GM19372 (cell line): ENCODE results near the gene AGT.

Experiments
- ATAC-seq: cut with Tn5 transposase; IDR thresholded peaks from one replicate; pipeline ENCODE4 v1.9.1; 2021; ENCODE audit warnings: mild to moderate bottlenecking, low read depth, moderate library complexity; ENCODE audit not compliant: unreplicated experiment

Gene AGT

DNA sequence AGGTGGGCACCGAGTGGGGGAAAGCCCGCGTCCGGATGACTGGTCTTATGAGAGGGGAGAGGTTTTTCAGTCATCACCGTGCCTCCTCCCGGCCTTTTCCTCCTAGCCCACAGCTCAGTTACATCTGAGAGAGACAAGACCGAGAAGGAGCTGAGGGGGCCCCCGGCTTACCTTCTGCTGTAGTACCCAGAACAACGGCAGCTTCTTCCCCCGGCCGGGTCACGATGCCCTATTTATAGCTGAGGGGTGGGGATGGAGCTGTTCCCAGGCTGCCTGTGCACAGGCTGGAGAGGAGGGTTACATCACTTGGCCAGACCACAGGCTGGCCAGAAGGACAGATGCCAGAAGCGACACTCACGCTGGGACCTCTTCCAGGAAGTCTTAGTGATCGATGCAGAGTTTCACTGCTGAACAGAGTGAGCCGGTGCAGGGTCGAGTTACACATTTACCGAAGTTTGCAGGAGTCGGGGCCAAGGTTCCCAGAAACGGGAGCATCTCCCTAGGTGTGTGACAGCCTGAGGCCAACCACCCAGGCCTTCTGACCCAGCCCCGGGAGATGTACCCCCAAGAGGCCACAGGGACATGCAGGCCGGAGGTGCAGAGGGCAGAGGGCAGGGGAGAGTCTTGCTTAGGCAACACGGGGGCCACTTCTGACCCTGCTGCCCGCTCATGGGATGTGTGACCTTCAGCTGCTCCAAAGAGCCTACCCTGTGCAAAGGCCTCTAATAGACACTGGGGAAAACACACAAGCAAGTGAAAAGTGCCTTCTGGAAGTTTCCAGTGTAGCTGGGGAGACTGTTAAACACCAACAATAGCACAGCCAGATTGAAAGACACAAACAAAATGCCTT, at the start of gene AGT:
Gene AGT, minus strand, starts transcription at position 208 of the 850 bp plus-strand sequence. CDS start 3,299 bp downstream, outside the sequence.
- ATAC-seq: no peak

DNA sequence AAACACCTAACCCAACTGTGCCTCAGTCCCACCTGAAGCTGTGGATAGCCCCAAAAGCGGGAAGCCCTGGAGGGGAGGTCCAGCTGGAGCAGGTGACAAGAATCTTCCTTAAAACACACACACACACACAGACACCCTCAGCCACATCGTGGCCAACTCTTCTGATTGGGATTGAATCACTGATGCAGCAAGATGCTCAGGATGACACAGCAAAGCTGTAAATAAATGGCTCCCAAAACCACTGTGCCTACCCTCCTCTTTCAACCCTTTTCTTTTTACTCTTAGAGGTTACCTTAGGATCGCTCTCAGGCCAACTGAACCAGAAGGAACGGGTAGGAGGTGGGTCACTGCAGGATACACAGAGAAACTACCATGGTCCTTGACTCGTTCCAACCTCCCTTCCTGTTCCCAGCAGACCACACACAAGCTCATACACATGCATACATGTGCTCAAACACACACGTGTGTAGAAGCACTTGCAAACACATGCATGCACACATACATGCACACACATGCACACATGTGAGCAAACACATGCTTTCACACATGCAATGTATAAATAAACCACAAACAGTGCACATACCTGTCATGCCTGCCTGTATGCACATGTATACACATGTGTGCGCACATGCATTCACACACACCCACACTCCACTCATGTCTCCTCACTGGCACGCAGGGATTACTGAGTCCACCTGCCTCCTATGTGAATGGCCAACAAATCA, 47.7 kb upstream of the AGT start:
- ATAC-seq: no peak

DNA sequence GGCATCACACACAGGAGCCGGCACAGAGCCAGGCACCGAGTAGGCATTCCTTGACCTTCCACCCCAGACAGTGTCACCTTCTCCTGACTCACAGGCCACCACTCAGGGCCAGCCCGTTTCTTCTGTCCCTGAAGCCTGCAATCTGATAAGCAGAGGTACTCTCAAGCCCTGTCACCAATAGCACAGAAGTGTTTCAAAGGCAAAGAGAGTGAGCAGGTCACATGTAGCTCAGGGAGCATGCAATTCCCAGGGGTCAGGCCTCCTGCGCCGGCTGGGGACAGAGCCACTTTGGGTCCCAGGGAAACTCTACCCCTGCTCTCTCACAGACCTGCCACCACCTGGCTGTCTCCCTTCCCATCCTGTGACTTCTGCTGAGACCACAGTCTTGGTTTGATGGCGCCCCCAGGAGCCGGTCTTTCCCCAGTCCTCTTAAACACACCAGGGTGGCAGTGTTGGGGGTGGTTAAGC, 46.5 kb upstream of the AGT start:
- no peak for ATAC-seq

DNA sequence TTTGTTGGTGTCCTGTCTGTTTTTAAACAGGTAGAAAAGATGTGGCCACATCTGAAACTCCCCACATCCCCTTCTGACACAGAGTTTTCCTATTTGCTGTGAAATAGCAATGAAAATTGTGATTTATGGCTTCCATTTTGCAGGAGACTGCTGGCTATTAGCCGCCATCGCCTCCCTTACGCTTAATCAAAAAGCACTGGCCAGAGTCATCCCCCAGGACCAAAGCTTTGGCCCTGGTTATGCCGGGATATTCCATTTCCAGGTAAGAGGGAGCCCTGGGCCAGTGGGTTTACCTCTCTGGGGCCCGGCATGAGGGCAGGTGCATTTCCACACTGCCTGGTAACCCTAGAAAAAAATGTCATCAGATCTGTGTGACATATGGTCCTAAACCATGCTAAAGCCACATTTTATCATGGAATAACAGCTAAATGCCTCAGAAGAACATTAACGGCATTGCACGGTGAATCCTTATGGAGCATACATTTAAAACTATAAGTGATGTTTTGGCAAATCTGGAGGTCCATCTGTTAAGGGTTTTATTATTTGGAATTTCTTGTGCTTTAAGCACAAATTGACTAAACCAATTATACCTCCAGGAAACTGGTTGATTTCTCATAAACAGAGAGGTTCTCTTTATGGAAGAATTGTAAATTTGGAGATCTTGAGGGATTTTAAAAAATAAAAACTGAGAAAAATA, 45.6 kb upstream of the AGT start:
- no peak for ATAC-seq

DNA sequence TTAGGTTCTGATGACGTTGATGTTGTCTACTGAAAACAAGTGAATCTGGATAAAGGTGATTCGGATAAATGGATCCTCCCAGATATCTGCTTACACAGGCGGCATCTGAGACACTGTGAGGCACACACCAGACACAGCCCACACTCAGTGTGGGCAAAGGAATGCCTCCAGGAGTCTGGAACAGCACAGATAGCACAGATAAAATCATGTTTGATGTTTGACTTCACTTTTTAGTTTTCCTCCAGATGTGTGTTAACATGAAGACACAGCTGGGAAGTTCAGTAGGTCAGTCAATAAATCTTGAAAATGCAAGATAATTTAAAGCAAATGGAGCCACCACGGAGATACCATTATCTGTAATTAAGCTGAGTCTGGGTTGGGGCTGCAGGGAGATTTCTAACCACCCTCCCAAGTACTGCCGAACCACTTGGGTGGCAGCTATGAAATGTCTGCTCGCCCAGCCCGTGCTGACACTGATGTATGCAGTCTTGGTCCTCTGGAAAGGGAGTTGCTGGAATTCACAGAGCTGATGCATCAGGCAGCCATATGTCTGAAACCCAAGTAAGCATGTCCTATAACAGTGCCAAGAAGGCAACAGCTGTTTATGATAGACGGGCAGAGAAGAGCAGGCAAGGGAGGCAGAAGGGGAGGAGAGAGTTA, 44.9 kb upstream of the AGT start:
- no peak for ATAC-seq

DNA sequence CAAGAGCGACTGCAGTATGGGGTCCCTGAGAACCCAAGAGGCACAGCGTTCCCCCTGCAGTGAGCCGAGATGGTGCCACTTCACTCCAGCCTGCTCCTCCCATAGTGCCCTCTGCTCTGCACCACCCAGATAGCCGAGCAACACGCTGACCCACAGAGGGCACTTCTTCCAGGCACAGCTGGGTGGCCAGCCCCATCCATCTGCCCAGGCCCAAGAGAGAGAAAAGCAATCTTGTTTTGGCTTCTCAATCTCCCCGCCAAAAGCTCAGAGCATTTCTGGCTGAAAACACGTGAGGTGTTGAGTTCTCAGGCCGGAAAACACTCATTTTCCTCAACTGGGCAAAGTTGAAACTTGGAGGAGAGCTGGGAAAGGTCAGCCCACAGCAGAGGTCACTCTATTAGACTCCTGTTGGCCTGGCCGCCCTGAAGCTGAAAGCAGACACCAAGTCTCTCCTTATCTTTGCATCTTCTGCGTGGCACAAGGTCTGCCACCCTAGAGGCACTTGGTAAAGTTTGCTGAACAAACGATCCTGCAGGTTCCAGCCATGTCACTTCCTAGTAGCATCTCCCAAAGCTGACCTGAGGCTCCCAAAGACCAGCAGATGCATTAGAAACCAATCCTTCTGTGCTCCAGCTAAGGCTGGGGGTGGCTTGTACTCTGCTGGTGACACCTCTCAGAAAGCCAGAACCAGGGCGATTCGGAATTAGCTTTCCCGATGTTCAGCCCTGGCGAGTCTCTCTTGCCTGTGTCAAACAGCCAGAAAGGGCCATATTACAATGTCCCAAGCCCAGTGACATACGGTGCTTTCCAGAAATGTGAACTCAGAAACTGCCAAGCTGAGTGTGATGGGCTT, 44.2 kb upstream of the AGT start:
- no peak for ATAC-seq

DNA sequence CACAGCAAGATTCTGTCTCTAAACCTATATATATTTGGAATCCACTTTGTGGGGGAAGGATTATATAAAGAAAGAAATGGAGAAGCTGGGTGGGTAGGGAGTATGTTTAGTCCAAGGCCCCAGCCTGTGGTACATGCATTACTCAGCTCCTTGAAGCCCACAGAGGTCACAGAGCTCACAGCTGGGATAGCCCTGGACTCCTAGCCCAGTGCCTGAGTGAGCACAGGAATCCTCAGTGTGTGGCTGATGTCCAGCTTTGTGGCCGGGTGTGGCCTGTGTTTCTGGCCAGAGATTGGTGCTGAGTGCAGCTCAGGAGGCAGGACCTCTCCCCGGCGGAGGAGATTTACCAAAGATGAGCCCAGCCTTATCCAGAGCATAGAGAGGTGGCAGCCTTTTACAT, 40.9 kb upstream of the AGT start:
- no peak for ATAC-seq

DNA sequence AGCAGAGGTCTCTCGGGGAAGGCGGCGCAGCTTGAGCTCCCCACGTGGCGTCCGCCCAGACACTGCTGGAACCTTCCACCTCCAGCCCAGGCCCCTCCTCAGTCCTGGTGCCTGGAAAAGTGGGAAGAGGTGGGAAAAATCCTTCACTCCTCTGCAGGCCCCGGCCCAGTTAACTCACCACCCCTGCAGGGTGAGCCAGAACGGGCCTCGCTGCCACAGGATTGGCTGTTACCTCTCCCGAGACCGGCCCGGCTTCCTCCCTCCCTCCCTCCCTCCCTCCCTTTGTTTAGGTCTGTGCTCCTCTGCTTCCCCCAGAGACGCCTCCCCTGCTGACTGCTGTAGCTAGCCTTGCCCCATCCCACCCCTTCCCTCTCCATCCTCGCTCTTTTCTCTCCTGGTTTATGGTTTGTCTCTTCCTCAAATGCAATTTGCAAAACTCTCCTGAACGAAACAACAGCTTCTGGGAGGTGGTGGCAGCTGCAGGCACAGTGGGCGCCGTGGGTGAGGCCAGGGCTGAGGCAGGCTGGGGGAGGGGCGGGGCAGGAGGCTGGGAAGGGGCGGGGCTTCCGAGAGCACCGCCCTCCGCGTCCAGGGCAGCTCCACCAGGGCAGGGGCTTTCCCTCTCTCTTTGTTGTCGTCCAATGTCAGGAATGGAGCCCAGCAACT, 39.8 kb upstream of the AGT start:
- peak; percentile 50 for ATAC-seq

DNA sequence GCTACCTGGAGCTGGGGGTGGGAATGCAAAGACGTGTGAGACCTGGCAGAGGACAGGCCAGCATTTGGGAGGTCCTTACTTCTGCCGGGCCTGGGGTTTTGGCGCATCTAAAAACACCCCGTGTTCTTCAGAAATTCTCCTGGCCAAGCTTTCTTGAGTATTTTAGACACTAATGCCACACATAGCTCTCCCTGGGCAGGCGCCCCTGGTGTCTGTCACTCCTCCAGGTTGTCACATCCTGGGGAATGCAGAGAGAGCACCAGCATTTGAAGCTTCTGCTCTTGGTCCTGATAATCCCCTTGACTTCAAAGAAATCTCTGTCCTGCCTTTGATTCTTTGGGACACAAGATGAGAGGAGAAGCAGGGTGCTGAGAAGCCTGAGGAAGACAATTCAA, 39.3 kb upstream of the AGT start:
- ATAC-seq: no peak

DNA sequence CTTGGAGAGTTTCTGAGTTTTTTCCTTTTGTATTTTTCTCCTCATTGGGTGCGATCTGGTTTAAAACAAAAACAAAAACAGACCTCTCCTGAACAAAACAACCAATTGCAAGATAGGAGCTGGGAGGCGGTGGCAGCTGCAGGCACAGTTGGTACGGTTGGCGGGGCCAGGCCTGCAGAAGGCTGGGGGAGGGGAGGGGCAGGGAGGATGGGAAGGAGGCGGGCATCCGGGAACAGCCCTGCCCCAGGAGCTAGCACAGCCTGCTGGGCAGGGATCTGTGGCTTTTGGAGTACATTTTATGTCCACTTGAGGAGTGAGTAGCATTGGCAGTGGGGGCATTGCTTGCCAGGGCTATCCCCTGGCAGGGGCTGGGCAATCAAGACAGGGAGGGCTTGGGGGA, 38.5 kb upstream of the AGT start:
- ATAC-seq: no peak

DNA sequence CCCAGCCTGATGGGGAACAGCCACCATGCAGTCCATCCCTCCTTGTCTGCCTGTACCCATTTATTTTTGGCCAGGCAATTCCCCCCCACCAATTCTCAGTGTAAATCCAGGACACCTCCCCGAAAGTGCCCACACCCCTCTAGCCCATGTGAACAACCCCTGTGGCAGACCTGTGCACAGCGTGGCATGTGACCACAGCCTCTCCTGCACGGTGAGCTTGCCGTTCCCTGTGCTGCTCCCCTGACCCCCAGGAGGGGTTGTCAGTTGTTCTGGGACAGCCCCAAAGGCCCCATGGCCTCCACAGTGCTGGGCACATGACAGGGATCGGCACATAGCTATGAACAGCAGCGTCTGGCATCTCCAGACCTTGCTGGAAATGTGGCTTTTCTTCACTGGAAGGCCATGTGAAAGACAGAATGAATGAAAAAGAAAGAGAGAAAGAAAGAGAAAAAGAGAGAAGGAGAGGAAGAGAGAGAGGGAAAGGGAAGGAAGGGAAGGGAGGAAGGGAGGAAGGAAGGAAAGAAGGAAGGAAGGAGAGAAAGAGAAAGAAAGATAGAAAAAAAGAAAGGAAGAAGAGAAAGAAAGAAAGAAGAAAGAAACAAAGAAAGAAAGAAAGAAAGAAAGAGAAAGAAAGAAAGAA, 37.2 kb upstream of the AGT start:
- no peak for ATAC-seq

DNA sequence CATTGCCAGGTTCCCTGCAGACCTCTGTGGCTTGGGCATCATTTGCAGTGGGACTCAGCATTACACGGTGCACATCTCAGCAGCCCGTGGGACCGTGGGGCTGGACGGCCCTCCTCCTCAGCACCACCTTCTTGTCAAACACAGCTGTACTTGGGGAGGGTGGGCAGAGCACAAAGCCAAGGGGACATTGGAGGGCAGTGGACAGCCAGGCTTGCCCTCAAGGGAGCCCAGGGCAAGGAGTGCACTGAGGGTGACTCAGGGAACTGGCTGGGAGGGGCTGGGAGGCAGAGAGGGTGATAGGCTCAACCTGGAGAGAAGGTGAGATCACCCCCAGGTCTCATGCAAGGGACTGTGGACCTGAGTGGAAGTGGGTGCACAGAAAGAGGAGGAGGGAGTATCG, 36.7 kb upstream of the AGT start:
- ATAC-seq: no peak

DNA sequence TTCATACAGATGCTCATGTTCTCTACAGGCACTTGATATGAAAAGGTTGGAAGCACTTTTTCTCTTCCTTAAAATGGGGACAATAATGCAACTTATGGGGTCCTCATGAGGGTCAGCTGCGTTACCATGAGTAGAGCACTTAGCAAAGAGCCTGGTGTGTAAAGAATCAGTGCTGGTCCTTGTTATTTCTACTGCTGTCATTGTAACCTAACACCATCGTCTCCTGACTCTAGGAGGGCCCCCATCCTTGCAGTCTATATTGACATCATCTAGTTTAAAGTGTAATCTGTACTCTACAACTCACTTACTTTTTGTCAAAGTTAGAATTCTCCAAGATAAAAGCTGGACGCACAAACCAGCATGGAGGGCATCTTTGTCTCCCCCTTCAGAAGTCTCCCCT, 35.7 kb upstream of the AGT start:
- ATAC-seq: no peak

DNA sequence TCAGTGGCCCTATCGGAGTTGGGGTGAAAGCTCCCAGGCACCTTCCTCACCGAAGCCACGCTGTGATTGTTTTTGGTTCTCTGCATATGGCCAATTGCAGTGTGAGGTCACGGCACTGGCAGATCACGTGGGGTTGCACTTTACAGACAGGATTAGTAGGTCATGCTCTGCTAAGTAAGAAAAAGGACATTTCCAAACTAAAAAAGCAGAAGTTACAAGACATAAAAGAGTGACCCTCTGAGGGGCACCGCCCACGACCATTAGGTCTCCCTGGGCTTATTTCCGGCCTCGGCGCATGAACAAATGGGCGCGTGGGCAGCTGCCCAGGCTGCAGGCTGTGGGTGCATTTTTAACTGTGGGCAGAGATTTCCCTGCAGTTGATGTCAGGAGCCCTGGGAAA, 35.2 kb upstream of the AGT start:
- ATAC-seq: no peak

DNA sequence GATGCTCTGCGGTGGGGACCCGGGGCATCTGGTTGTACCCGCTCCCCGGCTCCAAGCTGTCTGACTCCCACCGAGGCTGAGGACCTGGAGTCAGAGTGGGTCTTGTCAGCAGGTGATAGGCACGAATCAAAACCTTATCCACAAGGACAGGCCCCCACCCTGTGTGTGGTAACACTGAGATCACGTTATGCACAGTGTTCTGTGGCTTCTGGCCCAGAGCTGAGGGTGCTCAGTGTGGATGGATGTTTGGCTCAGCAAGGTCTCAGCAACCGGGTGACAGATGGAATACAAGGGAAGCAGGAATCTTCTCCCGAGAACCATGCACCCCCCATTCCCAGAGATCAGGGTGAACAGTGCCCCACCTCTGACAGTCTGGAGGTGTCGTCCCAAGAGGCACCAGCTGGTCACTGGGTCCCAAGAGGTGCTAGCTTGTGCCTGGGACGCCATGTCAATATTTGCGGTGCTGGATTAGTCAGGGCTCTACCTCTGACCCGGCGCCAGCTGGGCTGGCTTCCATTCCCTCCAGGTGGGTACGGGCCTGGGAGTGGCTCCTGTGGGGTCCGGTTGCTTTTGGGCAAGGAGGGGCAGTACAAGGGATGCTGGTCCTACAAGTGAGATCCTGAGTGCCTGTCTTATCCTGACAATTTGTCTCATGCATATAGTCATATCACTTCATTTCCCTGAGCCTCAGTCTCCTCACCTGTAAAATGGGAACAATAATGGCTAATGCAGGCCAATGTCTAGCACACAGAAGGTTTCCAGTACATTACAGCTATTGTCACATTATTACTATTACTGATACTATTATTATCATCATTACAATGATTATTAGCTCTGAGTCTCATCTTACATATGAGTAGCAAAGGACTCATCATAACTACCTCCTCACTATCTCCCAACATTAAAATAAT, 34.2 kb upstream of the AGT start:
- no peak for ATAC-seq

DNA sequence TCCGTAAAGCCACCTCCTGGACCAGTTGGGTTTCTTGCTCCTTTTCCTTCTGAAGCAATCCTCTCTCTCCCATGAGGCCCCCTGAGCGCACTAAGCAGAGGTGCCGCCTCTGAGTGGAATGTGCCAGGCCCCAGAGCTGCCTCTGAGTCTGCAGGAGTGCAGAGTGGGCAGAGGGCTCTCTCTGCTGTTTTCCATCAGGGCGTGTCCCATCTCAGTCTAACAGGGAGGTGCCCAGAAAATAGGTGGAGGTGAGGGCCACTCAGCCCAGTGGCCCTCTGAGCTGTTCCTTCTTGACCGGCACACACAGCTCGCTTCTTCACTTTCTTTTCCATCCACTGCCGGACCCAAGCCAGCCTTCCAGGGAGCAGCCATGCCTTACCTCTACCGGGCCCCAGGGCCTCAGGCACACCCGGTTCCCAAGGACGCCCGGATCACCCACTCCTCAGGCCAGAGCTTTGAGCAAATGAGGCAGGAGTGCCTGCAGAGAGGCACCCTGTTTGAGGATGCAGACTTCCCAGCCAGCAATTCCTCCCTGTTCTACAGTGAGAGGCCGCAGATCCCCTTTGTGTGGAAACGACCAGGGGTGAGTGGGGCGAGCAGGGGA, 33.3 kb upstream of the AGT start, which contains the start of gene CAPN9:
Gene CAPN9, plus strand, starts transcription at position 262 of the 604 bp plus-strand sequence. Its CDS starts 109 bp downstream, at position 371.
- no peak for ATAC-seq

DNA sequence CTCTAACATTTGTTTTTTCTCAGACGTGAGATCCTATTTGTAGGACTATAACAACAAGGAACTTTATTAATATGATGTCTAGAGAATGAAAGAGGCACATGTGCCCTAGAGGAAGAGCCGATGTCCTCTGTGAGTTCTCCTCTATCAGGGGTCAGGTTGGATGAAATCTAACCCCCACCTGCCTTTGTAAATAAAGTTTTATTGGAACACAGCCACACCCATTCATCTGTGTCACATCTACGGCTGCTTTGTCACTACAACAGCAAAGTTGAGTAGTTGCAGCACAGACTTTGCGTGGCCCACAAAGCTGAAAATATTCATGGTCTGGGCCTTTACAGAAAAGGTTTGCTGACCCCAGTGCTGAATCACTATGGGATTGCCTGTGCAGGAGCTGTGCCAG, 32.7 kb upstream of the AGT start:
- no peak for ATAC-seq
